Measurements from ENCODE around the gene BOD1L1.

Gene BOD1L1

GRCh38 chr4:13537832-13538177 is 89.7 kb downstream of the BOD1L1 start:
- no peak for DNase-seq

GRCh38 chr4:13537011-13537831 is 90.3 kb downstream of the BOD1L1 start:
- DNase-seq = no peak

DNA sequence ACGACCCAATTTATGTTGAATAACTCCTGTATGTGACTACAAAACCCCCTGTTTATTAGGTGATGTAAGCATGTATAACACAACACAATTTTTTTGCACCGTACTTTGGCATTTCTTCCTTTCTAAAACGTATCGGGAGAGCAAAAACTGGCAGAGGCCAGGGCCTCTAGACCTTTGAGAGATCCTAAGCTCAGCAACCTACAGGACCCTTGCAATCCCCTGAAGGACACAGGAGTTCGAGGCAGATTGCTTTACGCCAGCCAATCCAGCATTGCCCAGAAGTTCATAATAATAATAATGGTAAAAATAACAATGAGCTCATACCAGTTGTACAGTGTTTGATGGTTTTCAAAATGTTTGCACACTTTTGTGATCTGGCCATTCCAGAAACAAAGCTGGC is 90.9 kb downstream of the BOD1L1 start:
- no peak for DNase-seq

- no peak for DNase-seq
Measured at GRCh38 chr4:13535708-13536361, 91.7 kb downstream of the BOD1L1 start.

DNA sequence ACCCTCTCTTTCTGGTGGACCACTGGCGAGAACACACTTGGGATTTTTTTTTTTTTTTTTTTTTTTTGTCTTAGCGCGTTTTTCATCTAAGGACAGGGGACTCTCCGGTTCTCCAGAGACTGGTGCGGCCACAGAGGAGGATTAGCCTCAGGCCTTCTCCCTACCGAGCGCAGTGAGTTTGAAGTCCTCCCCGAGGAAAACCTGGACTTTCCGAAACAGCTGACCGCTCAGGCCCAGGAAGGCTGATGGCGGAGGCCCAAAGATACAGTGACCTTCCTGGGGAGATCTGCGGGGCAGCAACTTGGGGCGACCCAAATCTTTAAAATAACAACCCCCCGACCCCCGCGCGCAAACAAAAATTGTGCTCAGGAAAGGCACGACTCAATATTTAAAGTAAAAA is 92.4 kb downstream of the BOD1L1 start:
- DNase-seq = no peak

- no peak for DNase-seq
Measured at GRCh38 chr4:13534344-13535063, 93.0 kb downstream of the BOD1L1 start.

- DNase-seq = no peak
Measured at GRCh38 chr4:13533670-13534343, 93.7 kb downstream of the BOD1L1 start.

- DNase-seq = no peak
Measured at GRCh38 chr4:13531625-13531998, 95.9 kb downstream of the BOD1L1 start.

- no peak for DNase-seq
Measured at GRCh38 chr4:13530823-13531624, 96.5 kb downstream of the BOD1L1 start.

- no peak for DNase-seq
Measured at GRCh38 chr4:13529128-13529919, 98.2 kb downstream of the BOD1L1 start.

DNA sequence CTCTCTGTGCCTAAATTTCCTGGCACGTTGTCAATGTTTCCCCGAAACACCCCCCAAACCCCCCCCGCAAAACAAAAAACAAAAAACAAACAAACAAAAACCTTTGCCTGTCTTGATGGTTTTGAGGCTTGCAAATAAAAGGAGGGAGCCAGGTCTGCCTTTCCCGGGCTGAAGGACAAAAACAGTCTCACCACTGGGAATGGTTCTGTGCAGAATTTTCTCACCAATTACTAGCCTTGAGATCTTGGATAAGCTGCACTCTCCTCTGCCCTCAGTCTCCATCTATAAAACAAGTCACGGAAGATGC is 98.8 kb downstream of the BOD1L1 start:
- no peak for DNase-seq

GRCh38 chr4:13527981-13528820 is 99.3 kb downstream of the BOD1L1 start:
- no peak for DNase-seq

DNA sequence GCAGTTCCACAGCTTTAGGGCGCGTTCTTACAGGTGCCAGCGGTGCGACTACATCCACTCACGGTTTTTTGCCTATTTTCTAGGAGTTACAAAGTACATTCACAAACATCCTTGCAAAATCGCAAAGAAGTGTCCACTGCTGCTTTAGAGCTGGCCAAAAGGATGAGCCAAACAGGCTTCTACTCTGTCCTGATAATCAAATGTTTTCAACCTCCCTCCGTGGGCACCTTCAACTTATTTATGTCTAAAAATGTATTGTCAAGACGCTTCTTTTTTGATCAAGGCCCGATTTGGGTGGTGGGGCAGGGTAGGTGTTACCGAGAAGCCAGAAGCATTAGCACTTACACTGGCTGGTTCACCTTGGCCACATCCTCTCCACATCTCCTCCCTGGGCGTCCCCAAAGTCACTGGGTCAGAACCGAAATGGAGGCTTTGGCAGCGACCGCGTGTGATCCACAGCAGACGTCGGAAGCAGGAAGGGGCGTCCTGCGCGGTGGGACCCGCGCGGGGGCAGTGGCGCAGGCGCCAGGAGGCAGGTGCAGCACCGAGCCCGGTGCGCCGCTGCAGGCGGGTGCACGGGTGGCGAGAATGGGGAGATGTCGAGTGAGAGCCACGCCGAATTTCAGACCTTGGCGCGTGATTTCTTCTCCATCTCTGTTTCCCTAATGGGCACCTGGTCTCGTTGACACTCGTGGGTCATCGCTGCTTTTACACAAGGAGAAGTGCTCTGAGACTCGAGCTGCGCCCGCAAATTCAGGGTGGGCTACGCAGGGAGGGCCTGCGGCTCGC is 100.1 kb downstream of the BOD1L1 start:
- no peak for DNase-seq

DNA sequence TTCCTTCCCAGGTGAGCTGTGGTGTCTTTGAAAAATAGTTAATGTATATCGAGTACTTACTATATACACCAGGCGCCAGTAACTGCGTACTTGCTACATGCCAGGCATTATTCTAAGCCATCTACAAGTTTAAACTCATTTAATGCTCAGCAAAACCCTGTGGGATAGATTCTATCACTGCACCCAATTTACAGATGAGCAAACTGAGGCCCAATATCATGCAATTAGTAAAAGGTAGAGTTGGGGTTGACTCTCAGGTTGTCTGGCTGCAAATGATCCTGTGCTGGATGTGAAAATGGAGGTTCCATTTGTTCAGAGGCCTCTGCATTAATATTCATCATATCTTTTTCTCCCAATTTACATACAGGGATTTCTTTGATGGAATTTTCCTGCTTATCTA is 100.9 kb downstream of the BOD1L1 start:
- no peak for DNase-seq

DNA sequence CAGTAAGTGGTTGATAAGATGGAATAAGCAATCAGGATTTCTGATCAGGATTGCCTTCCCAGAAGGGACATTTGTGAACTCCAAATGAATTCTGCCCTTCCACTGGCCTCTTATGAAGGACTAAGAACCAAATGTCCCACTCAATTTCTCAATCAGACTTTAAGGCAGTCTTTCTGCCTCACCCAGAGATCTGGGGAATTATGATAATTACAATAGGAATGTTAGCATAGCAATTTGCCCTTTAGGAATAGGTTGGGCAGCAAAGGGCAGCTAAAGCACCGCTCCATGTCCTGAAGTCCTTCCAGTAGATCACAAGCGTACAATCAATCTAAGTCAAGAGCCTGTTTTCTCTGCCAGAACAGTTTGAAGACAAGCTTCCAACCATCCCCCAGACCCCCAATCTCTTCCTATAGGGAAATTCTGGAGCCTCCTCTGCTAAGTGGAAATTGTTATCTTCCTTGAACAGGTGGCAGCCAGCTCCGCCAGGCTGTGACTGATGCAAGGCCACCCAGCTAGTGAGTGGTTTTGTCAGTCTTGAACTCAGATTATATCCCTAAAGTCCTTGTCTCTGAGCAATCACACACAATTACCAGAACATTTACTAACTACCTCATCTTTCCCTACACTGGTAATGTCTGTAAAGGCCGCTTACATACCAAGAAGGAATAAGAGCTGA is 101.8 kb downstream of the BOD1L1 start:
- DNase-seq = no peak

DNA sequence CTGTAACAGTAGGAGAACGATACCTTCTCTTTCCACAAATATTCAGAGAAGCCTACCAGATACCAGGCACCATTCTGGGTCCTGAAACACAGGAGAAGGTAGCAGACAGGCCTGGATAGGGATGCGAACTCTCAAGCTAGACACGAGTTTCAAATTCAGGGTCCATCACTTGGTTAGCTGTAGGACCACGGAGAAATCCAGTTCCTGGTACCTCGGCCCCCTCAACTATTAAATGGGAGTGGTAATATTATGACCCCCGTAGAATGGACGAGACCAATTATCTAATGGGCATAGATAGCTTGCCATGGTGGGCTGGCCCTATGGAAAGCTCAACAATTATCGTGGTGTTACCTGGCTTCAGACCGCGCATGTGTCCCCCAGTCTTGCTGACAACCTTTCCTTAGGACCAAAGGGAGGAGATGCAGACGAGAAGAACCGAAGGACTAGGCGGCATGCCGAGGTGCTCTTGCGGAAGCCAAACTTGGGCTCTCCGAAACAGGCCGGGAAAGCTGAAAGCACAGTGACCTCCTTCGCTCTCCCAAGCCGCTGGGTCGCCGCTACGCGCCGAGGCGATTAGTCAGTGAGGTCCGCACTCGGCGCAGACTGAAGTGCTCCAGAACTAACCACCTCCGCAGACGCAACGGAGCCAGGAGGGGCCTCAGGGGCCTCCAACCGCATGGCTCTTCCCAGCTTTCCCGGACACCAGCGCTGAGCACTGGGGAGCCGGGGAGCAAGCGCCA is 102.9 kb downstream of the BOD1L1 start:
- DNase-seq = no peak

DNA sequence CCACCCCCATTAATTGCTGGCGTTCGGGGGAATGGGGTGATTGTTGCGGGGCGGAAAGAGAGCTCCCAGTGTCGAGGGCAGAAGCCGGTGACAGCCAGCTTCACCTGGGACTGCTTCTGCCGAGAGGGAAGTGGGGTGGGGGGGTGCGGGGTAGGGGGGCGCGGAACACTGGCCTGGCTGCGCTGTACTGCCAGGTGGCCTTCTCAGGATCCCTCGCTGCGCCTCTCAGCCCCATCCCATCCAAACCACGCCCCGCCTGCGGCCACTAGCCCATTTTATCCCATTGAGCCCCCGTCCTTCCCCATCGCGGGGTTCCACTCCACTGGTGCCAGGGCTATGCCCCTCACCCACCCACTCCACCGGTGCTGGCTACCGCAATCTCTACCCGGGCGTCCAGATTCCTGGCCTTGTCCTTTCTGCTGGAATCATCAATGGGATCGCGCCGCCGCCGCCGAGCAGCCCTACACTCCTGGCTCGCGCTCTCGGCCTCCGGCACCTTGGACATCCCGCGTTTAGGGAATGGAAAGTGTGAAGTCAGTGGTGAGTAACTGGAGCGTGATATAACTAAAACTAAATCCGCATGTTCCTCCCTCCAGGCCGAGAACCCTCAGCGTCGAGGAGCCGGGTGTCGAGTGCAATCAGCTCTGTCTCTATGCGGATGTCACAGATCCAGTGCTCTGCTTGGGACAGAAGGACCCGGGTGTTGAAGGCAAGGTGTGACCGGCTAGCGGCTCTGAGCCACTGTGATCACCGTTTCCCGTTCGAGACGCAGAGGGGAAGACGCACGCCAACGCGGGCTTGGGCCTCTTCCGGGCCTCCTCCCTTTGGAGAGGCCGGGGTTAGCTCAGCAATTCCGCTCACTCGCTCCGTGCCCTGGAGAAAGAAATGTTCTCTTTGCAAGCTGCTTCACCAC is 103.7 kb downstream of the BOD1L1 start:
- no peak for DNase-seq

GRCh38 chr4:13523105-13523477 is 104.4 kb downstream of the BOD1L1 start:
- DNase-seq = no peak
